SJSA1 (cell line): ENCODE measurements around the gene DMAC1. TPM values are rescaled to one million over a fixed set of nuclear protein-coding genes. Genes with fewer than 3 reads are reported as not detected.

Experiments
- DNase-seq, 2 experiments: peaks; one replicate each; pipeline ENCODE4 v3.0.0-alpha.2; 2015 to 2020; ENCODE audit warnings: low spot score in 2 of 2, low read depth in 1 of 2
- H3K27ac ChIP-seq: fragments of 250-450 bp; sonication (Bioruptor Pico); 2 replicates; pipeline ENCODE4 v1.5.1; 2020; ENCODE audit warnings: mild to moderate bottlenecking, moderate library complexity
- H3K27me3 ChIP-seq: fragments of 250-450 bp; sonication (Bioruptor Pico); replicated peaks from 2 replicates; pipeline ENCODE4 v1.5.1; 2020; ENCODE audit warnings: mild to moderate bottlenecking, moderate library complexity
- H3K36me3 ChIP-seq: fragments of 250-450 bp; sonication (Bioruptor Pico); 2 replicates; pipeline ENCODE4 v1.5.1; 2020; ENCODE audit warnings: mild to moderate bottlenecking
- H3K4me1 ChIP-seq: fragments of 250-450 bp; sonication (Bioruptor Pico); replicated peaks from 2 replicates; pipeline ENCODE4 v1.6.1; 2021; ENCODE audit warnings: mild to moderate bottlenecking
- H3K4me3 ChIP-seq: fragments of 250-450 bp; sonication (Bioruptor Pico); 2 replicates; pipeline ENCODE4 v1.5.1; 2020; ENCODE audit warnings: mild to moderate bottlenecking
- H3K9me3 ChIP-seq: fragments of 250-450 bp; sonication (Bioruptor Pico); replicated peaks from 2 replicates; pipeline ENCODE4 v1.5.1; 2020; ENCODE audit warnings: mild to moderate bottlenecking
- total RNA-seq: library from RNA; depleted of rRNA; stranded (reverse); fragments of >200 nt; shearing (Covaris generic); gene quantifications from 2 replicates; pipeline ENCODE4 v1.2.3, GENCODE V29; 2014

The DMAC1 gene
- total RNA-seq, 1 experiment from 2014 or later = 3.9 TPM

GRCh38 chr9:7770111-7770510 is 29.5 kb downstream of the DMAC1 start:
- H3K27me3 ChIP-seq = no peaks in the 10 kb centered on the region
- H3K4me3 ChIP-seq = no peak overlapping the region
- no peak overlapping the region for H3K27ac ChIP-seq
- H3K9me3 ChIP-seq = no peaks in the 10 kb centered on the region
- no peaks in the 10 kb centered on the region for H3K36me3 ChIP-seq
- no peak for DNase-seq
- H3K4me1 ChIP-seq = no peaks in the 10 kb centered on the region

- no peaks in the 10 kb centered on the region for H3K27me3 ChIP-seq
- no peak overlapping the region for H3K27ac ChIP-seq
- DNase-seq = no peak
- no peaks in the 10 kb centered on the region for H3K9me3 ChIP-seq
- H3K4me3 ChIP-seq = no peak overlapping the region
- no peaks in the 10 kb centered on the region for H3K36me3 ChIP-seq
- no peaks in the 10 kb centered on the region for H3K4me1 ChIP-seq
These were observed 37.0 kb downstream of the DMAC1 start for GRCh38 chr9:7762600-7762999.

GRCh38 chr9:7760014-7760415 is 39.6 kb downstream of the DMAC1 start:
- no peak for DNase-seq
- no peaks in the 10 kb centered on the region for H3K27me3 ChIP-seq
- no peaks in the 10 kb centered on the region for H3K36me3 ChIP-seq
- no peak overlapping the region for H3K27ac ChIP-seq
- no peaks in the 10 kb centered on the region for H3K4me1 ChIP-seq
- H3K9me3 ChIP-seq = no peaks in the 10 kb centered on the region
- H3K4me3 ChIP-seq = no peak overlapping the region

- H3K4me3 ChIP-seq = no peak overlapping the region
- no peaks in the 10 kb centered on the region for H3K4me1 ChIP-seq
These were observed 43.5 kb downstream of the DMAC1 start for GRCh38 chr9:7756088-7756487.

GRCh38 chr9:7752481-7752880 is 47.1 kb downstream of the DMAC1 start:
- no peaks in the 10 kb centered on the region for H3K36me3 ChIP-seq
- H3K4me3 ChIP-seq = no peak overlapping the region
- H3K9me3 ChIP-seq = no peaks in the 10 kb centered on the region
- DNase-seq = no peak
- no peaks in the 10 kb centered on the region for H3K4me1 ChIP-seq
- no peak overlapping the region for H3K27ac ChIP-seq
- H3K27me3 ChIP-seq = no peaks in the 10 kb centered on the region

More at GRCh38 chr9:7756088-7756487, 43.5 kb downstream of the DMAC1 start:
- no peaks in the 10 kb centered on the region for H3K27me3 ChIP-seq
- H3K27ac ChIP-seq = no peak overlapping the region
- no peak for DNase-seq
- H3K36me3 ChIP-seq = no peaks in the 10 kb centered on the region
- H3K9me3 ChIP-seq = no peaks in the 10 kb centered on the region
